HEK293T (cell line): ENCODE data around the gene PRSS57.

ENCODE experiments used
- CTCF ChIA-PET: fragments of 350-600 bp; formaldehyde crosslinking; extraction: SDS; loops from one replicate; lab custom pipeline; 2021; ENCODE audit warnings: antibody characterized with exemption, inconsistent platforms; lab: Yijun Ruan, JAX
- POLR2A ChIA-PET: fragments of 350-600 bp; formaldehyde crosslinking; extraction: SDS; loops from one replicate; lab custom pipeline; 2020; ENCODE audit warnings: antibody characterized with exemption, inconsistent platforms; lab: Yijun Ruan, JAX
- DNase-seq: peaks from one replicate; pipeline ENCODE4 v3.0.0; 2012; ENCODE audit warnings: mixed read lengths; ENCODE audit errors: extremely low spot score
- ARNT ChIP-seq: fragments of 450-650 bp; IDR thresholded peaks from 2 replicates; pipeline ENCODE4 v1.6.1; 2017; ENCODE audit warnings: mild to moderate bottlenecking
- BHLHE40 ChIP-seq: fragments of 450-650 bp; IDR thresholded peaks from 2 replicates; pipeline ENCODE4 v1.6.1; 2016; ENCODE audit warnings: mild to moderate bottlenecking, moderate library complexity, borderline replicate concordance
- CTBP1 ChIP-seq: fragments of 450-650 bp; IDR thresholded peaks from 2 replicates; pipeline ENCODE4 v1.6.1; 2016; ENCODE audit warnings: borderline replicate concordance
- ELF4 ChIP-seq: fragments of 450-650 bp; IDR thresholded peaks from 2 replicates; pipeline ENCODE4 v1.6.1; 2017; ENCODE audit warnings: antibody characterized with exemption
- FOXA1 ChIP-seq: fragments of 450-650 bp; IDR thresholded peaks from 2 replicates; pipeline ENCODE4 v1.6.1; 2016; ENCODE audit warnings: mild to moderate bottlenecking
- FOXK2 ChIP-seq: fragments of 450-650 bp; IDR thresholded peaks from 2 replicates; pipeline ENCODE4 v1.6.1; 2016; ENCODE audit warnings: mild to moderate bottlenecking
- FOXM1 ChIP-seq: fragments of 450-650 bp; IDR thresholded peaks from 2 replicates; pipeline ENCODE4 v1.6.1; 2017; ENCODE audit warnings: mild to moderate bottlenecking, borderline replicate concordance
- HDGF ChIP-seq: fragments of 450-650 bp; IDR thresholded peaks from 2 replicates; pipeline ENCODE4 v1.6.1; 2017; ENCODE audit warnings: antibody characterized with exemption, borderline replicate concordance
- L3MBTL2 ChIP-seq: fragments of 450-650 bp; conservative IDR thresholded peaks from 2 replicates; pipeline ENCODE4 v1.6.1; 2016; ENCODE audit warnings: mild to moderate bottlenecking
- LEF1 ChIP-seq: fragments of 450-650 bp; IDR thresholded peaks from 2 replicates; pipeline ENCODE4 v1.6.1; 2017; ENCODE audit warnings: mild to moderate bottlenecking, borderline replicate concordance
- NFRKB ChIP-seq: fragments of 450-650 bp; IDR thresholded peaks from 2 replicates; pipeline ENCODE4 v1.6.1; 2016; ENCODE audit warnings: mild to moderate bottlenecking, moderate library complexity
- PKNOX1 ChIP-seq: fragments of 450-650 bp; IDR thresholded peaks from 2 replicates; pipeline ENCODE4 v1.6.1; 2016
- SP1 ChIP-seq: fragments of 450-650 bp; IDR thresholded peaks from 2 replicates; pipeline ENCODE4 v1.6.1; 2017
- SUZ12 ChIP-seq: fragments of 450-650 bp; IDR thresholded peaks from 2 replicates; pipeline ENCODE4 v1.6.1; 2016; ENCODE audit warnings: mild to moderate bottlenecking
- TARDBP ChIP-seq: fragments of 450-650 bp; IDR thresholded peaks from 2 replicates; pipeline ENCODE4 v1.6.1; 2016
- ZNF384 ChIP-seq: fragments of 450-650 bp; IDR thresholded peaks from 2 replicates; pipeline ENCODE4 v1.6.1; 2016

The PRSS57 gene

GRCh38 chr19:722553-723101 lies 27.4 kb upstream of the PRSS57 start:
- POLR2A ChIA-PET, result no interaction called here

GRCh38 chr19:720345-721160 lies 25.3 kb upstream of the PRSS57 start:
- no peak for TF ChIP-seq HDGF
- no peak for DNase-seq
- CTCF ChIA-PET, result no interaction called here
- POLR2A ChIA-PET, result no interaction called here

More at GRCh38 chr19:722553-723101, 27.4 kb upstream of the PRSS57 start:
- TF ChIP-seq ARNT (no peak), TARDBP (no peak), PKNOX1 (no peak), LEF1 (no peak)
- CTCF ChIA-PET, result no interaction called here
- no peak for DNase-seq

GRCh38 chr19:719636-720344 lies 24.5 kb upstream of the PRSS57 start:
- DNase-seq, result no peak
- no peak for TF ChIP-seq ARNT
- no peak for TF ChIP-seq HDGF
- TF ChIP-seq NFRKB, result no peak
- TF ChIP-seq ZNF384, result no peak
- TF ChIP-seq FOXM1, result no peak
- no peak for TF ChIP-seq PKNOX1
- no peak for TF ChIP-seq SUZ12
- no peak for TF ChIP-seq ELF4
- TF ChIP-seq TARDBP, result no peak
- TF ChIP-seq L3MBTL2, result no peak
- TF ChIP-seq CTBP1, result no peak
- TF ChIP-seq FOXA1, result no peak
- no peak for TF ChIP-seq LEF1
- no peak for TF ChIP-seq SP1
- TF ChIP-seq FOXK2, result no peak
- no peak for TF ChIP-seq BHLHE40
- ChIA-PET CTCF (no interaction called here), POLR2A (interaction anchor here (1.2 kb wide), 1 partner anchor 39 kb away, joined by 3 read pairs; no protein-coding TSS in a partner anchor)

GRCh38 chr19:718991-719512 lies 23.8 kb upstream of the PRSS57 start:
- POLR2A ChIA-PET, result interaction anchor here (1.2 kb wide), 1 partner anchor 39 kb away, joined by 3 read pairs; no protein-coding TSS in a partner anchor
- TF ChIP-seq HDGF (no peak), L3MBTL2 (no peak), TARDBP (no peak), BHLHE40 (no peak), SUZ12 (no peak), ARNT (no peak), PKNOX1 (no peak), SP1 (no peak), CTBP1 (no peak), ELF4 (no peak), FOXA1 (no peak), NFRKB (no peak)
- CTCF ChIA-PET, result no interaction called here
- DNase-seq, result no peak

- ChIA-PET CTCF (interaction anchor here (0.6 kb wide), 1 partner anchor 18 kb away, joined by 3 read pairs; no protein-coding TSS in a partner anchor), POLR2A (interaction anchor here (1.2 kb wide), 1 partner anchor 38 kb away, joined by 3 read pairs; no protein-coding TSS in a partner anchor)
- DNase-seq, result no peak
- no peak for TF ChIP-seq FOXM1
- no peak for TF ChIP-seq SUZ12
- no peak for TF ChIP-seq ZNF384
- no peak for TF ChIP-seq FOXA1
- TF ChIP-seq LEF1, result no peak
- no peak for TF ChIP-seq SP1
- no peak for TF ChIP-seq HDGF
- TF ChIP-seq PKNOX1, result no peak
- no peak for TF ChIP-seq TARDBP
- no peak for TF ChIP-seq BHLHE40
- TF ChIP-seq FOXK2, result no peak
- TF ChIP-seq CTBP1, result no peak
- no peak for TF ChIP-seq ELF4
- TF ChIP-seq ARNT, result no peak
- TF ChIP-seq L3MBTL2, result no peak
- no peak for TF ChIP-seq NFRKB
Observed at GRCh38 chr19:718251-718951, 23.1 kb upstream of the PRSS57 start.
